Measurements from ENCODE around the gene LMTK3. TPM values are rescaled to one million over a fixed set of nuclear protein-coding genes. Genes with fewer than 3 reads are reported as not detected.
"Not testable (repeated sequence)": the region's sequence is repeated elsewhere in the genome, so short reads cannot be mapped to it uniquely, and the experiment has no call there.

The LMTK3 gene
- total RNA-seq, 1 donor from 2014 or later, result 1.1 TPM

- H3K27ac ChIP-seq (replicated peaks), result no peak overlapping the region
- no peaks in the 10 kb centered on the region for H3K9me3 ChIP-seq (replicated peaks)
- peaks cover 35% of the 10 kb centered on the region for H3K27me3 ChIP-seq (ENCODE audit: low read depth)
- H3K4me1 ChIP-seq, result no peaks in the 10 kb centered on the region
- DNase-seq, result no peak
- no peak overlapping the region for H3K4me3 ChIP-seq
- no peak for TF ChIP-seq CTCF (IDR thresholded peaks at IDR 0.05; ENCODE audit: borderline replicate concordance)
- intact Hi-C loops (cut with micrococcal nuclease), result no loop called here
- H3K36me3 ChIP-seq, result no peaks in the 10 kb centered on the region
Measured at GRCh38 chr19:48543121-48543710, 31.6 kb upstream of the LMTK3 start.

GRCh38 chr19:48541813-48542212, 30.2 kb upstream of the LMTK3 start:
- intact Hi-C loops (cut with micrococcal nuclease), result no loop called here
- H3K4me1 ChIP-seq, result no peaks in the 10 kb centered on the region
- TF ChIP-seq CTCF (IDR thresholded peaks at IDR 0.05; ENCODE audit: borderline replicate concordance), result no peak
- H3K4me3 ChIP-seq, result no peak overlapping the region
- H3K36me3 ChIP-seq, result no peaks in the 10 kb centered on the region
- no peak for DNase-seq
- no peak overlapping the region for H3K27ac ChIP-seq (replicated peaks)
- H3K27me3 ChIP-seq (ENCODE audit: low read depth), result peaks cover 23% of the 10 kb centered on the region
- no peaks in the 10 kb centered on the region for H3K9me3 ChIP-seq (replicated peaks)

GRCh38 chr19:48540110-48540509, 28.5 kb upstream of the LMTK3 start:
- no peak for DNase-seq
- H3K4me1 ChIP-seq, result no peaks in the 10 kb centered on the region
- peaks cover 9% of the 10 kb centered on the region for H3K27me3 ChIP-seq (ENCODE audit: low read depth)
- intact Hi-C loops (cut with micrococcal nuclease), result no loop called here
- no peak for TF ChIP-seq CTCF (IDR thresholded peaks at IDR 0.05; ENCODE audit: borderline replicate concordance)
- H3K27ac ChIP-seq (replicated peaks), result no peak overlapping the region
- H3K36me3 ChIP-seq, result no peaks in the 10 kb centered on the region
- no peak overlapping the region for H3K4me3 ChIP-seq
- no peaks in the 10 kb centered on the region for H3K9me3 ChIP-seq (replicated peaks)

GRCh38 chr19:48539503-48540096, 28.0 kb upstream of the LMTK3 start:
- H3K36me3 ChIP-seq, result no peaks in the 10 kb centered on the region
- intact Hi-C loops (cut with micrococcal nuclease), result no loop called here
- no peaks in the 10 kb centered on the region for H3K4me1 ChIP-seq
- H3K4me3 ChIP-seq, result no peak overlapping the region
- no peak overlapping the region for H3K27ac ChIP-seq (replicated peaks)
- no peak for TF ChIP-seq CTCF (IDR thresholded peaks at IDR 0.05; ENCODE audit: borderline replicate concordance)
- no peak for DNase-seq
- peaks cover 4% of the 10 kb centered on the region for H3K27me3 ChIP-seq (ENCODE audit: low read depth)
- H3K9me3 ChIP-seq (replicated peaks), result no peaks in the 10 kb centered on the region

GRCh38 chr19:48538057-48538456, 26.4 kb upstream of the LMTK3 start:
- DNase-seq; H3K27ac ChIP-seq (replicated peaks); H3K4me3 ChIP-seq; H3K4me1 ChIP-seq; intact Hi-C loops (cut with micrococcal nuclease); H3K9me3 ChIP-seq (replicated peaks); H3K36me3 ChIP-seq: not testable (repeated sequence)
- H3K27me3 ChIP-seq (ENCODE audit: low read depth), result peaks cover 11% of the 10 kb centered on the region

- H3K27me3 ChIP-seq (ENCODE audit: low read depth), result peaks cover 15% of the 10 kb centered on the region
- no peak overlapping the region for H3K27ac ChIP-seq (replicated peaks)
- intact Hi-C loops (cut with micrococcal nuclease), result no loop called here
- H3K36me3 ChIP-seq, result no peaks in the 10 kb centered on the region
- no peaks in the 10 kb centered on the region for H3K4me1 ChIP-seq
- DNase-seq, result no peak
- TF ChIP-seq CTCF (IDR thresholded peaks at IDR 0.05; ENCODE audit: borderline replicate concordance), result no peak
- H3K4me3 ChIP-seq, result no peak overlapping the region
- no peaks in the 10 kb centered on the region for H3K9me3 ChIP-seq (replicated peaks)
Measured at GRCh38 chr19:48537541-48537940, 25.9 kb upstream of the LMTK3 start.

All from left ventricle myocardium inferior (tissue), 1 donor.